Mucosa of gallbladder (tissue), 1 donor: ENCODE measurements around the gene LMX1B. TPM values are rescaled to one million over a fixed set of nuclear protein-coding genes. Genes with fewer than 3 reads are reported as not detected.
A peak's percentile ranks its signal among the peaks of the same experiment; 100 is the strongest.
"Not testable (repeated sequence)": the region's sequence is repeated elsewhere in the genome, so short reads cannot be mapped to it uniquely, and the experiment has no call there.

Experiments used
- DNase-seq: peaks from one replicate; pipeline ENCODE4 v3.0.0-alpha.2; 2020; ENCODE audit warnings: low spot score
- total RNA-seq: library from RNA; stranded (reverse); gene quantifications from one replicate; pipeline ENCODE4 v1.2.1, GENCODE V29; 2021
- donor health status: DM: no; HTN: no; CAD: no.

The LMX1B gene
- total RNA-seq, 1 donor from 2014 or later = 0.17 TPM

DNA sequence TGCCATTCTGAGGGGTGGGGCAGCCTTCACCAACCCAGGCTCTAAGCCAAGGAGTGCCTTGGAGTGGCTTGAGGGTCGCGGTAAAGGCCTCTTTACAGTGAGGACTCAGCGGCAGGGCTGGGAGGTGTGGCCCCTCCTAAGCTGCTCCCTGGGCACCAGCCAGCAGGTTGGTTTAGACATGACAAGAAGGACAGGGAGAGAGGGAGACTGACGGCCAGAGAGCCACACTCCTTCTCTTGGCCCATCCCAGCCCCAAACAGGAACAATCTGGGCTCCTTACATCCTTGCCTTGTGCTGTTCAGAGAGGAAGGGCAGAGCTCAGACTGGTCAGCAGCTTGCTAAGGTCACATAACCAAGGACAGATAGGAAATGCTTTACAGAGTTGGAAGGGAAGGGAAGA, 94.5 kb downstream of the LMX1B start:
- no peak for DNase-seq

DNA sequence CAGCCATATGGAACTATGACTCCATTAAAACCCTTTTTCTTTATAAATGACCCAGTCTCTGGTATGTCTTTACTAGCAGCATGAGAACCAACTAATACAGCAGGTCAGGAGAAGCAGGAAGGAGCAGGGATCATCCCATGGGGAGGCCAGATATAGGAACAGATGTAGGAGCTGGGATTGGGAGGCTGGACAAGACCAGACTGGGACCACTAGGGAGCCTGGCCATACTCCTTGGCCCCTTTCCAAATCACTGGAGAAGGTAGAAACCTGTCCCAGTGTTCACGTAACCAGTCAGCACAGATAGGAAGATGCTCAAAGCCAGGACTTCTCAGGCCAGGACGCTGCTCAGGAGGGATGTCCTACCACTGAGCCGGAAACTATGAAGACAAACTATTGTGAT, 95.5 kb downstream of the LMX1B start:
- DNase-seq = no peak

DNA sequence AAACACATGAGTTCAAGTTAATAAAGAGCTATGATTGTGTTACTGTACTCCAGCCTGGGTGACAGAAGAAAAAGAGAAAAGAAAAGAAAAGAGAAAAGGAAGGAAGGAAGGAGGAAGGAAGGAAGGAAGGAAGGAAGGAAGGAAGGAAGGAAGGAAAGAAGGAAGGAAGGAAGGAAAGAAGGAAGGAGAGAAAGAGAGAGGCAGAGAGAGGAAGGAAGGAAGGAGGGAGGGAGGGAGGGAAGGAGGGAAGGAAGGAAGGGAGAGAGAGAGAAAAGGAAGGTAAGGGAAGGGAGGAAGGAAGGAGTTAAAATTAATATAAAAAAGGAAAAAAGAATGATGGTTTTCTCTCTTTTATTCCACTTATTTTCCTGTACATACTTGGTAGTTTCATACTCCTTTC, 101.7 kb downstream of the LMX1B start:
- no peak for DNase-seq

DNA sequence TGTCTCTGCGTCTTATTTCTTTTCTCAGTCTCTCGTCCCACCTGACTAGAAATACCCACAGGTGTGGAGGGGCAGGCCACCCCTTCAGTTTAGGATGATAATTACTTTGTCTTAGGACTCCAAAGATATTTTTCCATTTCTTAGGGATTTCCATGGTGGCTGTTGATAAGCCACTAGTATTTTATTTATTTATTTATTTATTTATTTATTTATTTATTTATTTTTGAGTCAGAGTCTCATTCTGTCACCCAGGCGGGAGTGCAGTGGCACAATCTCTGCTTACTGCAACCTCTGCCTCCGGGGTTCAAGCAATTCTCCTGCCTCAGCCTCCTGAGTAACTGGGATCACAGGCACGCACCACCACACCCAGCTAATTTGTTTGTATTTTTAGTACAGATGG, 103.7 kb downstream of the LMX1B start:
- DNase-seq = not testable (repeated sequence)

DNA sequence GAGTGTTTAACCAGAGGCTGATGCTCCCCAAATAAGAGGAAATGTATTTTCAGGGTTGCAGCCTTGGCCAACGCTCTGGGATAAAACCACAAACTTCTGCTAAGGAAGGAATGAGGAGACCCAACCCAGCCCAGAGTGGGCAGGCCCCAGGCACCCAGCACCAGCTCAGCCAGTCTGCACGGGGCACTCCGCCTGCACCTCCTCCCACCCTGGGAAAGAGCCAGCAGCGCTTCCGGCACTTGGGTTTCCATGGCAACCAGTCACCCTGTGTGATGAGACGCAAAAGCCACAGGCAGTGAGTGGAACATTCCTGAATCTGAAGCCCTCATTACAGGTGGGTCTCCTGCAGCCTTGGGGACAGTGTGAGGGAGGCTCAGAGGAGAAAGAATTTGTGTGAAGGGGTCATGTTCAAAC, 105.9 kb downstream of the LMX1B start:
- peak; percentile 75 for DNase-seq

DNA sequence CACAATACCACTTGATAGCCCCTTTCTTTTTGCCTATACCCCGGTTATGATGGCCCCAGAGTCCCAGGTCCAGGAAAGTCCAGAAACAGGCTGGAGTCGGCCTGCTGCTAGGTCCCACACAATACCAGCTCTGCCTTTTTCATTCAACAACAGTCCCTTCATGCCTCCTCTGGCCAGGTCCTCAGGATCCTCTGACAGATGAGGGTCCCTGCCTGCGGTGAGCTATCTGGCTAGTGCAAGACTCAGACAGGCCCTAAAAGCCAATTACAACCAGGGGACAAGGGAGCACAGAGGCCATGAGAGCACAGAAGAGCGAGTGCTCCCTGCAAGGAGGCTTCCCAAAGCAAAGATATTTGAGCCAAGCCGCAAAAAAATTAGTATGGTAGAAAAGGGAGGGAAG, 106.3 kb downstream of the LMX1B start:
- no peak for DNase-seq

DNA sequence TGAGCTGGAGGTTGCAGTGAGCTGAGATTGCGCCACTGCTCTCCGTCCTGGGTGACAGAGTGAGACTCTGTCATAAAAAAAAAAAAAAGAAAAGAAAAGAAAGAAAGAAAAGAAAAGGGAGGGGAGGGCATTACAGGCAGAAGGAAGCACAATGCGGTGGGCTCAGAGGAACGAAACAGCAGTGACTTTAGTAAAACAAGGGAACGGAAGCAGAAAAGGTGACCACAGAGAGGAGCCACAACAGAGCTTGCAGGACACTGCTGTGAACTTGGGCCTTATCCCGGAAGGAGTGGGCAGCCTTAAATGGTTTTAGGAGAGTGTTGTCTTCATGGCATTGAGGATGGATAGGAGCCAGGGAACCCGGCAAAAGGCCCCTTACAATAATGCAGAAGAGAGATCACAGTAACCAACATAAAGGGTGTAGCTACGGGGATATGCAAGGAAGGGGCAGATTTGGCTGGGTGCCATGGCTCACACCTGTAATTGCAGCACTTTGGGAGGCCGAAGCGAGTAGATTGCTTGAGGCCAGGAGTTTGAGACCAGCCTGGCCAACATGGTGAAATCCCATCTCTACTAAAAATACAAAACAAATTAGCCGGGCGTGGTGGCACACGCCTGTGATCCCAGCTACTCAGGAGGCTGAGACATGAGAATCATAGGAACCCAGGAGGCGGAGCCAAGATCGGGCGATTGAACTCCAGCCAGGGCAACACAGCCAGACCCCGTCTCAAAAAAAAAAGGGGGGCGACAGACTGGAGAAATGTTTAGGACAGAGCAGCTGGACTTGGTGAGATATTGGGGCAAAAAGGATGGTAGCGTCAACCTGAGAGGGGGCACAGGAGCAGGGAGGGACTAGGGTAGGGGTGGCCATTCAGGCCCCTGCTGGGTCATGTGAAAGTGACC, 107.2 kb downstream of the LMX1B start:
- no peak for DNase-seq

DNA sequence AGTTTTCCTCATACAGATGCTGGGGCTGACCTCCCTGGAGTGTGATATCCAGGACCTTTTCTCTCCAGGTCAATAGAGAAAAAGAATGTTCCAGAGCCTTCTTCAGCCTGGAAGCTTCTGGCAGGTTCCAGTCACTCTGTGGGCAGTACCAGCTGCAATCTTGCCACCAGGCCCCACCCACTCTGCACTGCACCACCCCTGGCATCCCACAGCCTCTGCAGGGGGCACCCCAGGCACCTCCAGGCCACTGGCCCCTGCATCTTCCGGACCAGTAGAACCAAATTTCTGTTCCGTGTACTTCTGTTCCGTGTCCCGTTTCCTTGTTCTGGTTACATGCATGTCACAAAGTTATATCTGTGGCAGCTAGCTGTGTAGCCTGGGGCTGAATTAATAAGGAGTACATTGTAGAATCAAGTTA, 107.8 kb downstream of the LMX1B start:
- DNase-seq = no peak

DNA sequence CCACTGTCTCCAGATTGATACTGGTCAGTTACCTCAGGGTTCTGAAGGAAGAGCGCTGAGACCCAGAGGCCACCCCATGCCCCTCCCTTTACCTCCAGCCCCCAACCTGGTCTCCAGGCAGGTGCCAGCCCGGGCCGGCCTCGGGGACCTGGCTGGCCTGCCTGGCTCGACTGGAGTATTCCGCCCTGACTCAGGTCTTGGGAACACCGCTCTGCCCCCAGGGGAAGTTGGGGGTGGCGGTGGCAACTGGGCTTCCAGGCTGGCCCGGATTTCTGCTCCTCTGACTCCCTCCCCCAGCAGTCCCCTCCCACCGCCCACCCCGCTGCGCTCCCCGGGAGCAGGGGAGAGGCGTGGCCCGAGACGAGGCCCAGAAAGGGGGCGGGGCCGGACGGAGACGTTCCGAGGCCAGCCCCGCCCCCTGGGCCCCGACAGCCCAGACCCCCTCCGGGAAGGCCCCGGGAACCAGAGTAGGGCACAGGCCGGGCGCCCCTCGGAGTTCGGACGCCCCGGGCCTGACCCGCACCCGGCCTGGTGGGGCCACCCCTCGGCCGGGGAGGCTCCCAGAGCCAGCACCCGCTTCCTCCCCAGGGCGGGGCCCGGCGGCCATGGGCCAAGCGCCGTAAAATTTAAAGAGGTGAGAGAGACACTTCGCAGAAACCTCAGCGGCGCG, 108.7 kb downstream of the LMX1B start:
- peak; percentile 71 for DNase-seq

DNA sequence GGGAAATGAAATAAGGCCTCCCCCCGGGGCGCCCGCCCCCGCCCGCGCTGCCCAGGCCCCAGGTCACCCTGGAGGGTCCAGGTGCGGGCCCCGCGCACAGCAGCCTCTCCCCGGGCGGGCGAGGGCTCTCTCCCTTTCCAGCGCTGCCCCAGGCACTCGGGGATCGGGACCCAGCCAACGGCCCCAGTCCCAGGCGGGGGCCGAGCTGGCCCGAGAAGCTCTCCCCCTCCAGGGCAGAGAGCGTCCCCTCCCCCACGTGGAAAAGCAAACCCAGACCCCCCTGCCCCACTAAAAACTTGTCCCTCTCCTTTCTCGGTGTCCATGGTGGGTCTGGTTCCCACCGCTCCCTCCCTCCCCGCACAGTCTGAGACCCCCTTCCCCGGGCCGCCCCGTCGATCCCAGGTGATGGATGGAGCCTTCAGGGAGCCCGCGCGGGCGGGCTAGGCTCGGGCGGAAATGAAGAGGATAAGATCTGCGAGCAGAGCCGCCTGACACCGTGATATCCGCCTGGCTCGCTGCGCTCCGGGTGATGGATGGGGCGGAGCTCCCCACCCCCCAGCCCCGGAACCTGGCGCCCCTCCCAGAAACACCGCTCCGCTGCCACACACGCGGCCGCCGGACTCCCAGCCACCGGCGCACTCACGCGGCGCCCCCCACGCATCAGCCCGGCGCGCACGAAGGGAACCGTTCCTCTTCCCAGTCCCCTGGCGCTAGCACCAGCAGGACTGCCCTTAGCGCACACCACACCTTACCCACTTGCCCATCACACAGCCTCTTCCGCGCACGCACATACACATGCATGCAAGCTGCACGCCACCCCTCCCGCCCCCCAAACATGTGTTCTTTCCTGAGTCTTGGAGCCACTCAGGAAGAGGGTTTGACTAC, 109.4 kb downstream of the LMX1B start:
- DNase-seq = peak; percentile 44

DNA sequence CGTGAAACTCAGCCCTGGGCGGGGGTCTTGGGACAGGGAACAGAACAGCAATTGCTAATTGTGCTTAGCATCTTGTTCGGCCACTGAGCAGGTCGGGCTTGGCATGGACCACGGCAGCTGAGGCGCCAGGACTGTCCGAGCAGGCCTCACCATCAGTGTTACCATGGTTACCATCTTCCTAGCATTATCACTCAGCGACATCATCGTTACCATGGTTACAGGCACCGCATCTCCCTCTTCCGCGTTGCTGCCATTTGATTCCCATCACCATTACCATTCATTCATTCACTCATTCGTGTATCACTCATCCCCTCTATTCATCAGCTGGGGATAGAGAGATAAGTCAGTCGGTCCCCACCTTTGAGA, 110.1 kb downstream of the LMX1B start:
- no peak for DNase-seq

DNA sequence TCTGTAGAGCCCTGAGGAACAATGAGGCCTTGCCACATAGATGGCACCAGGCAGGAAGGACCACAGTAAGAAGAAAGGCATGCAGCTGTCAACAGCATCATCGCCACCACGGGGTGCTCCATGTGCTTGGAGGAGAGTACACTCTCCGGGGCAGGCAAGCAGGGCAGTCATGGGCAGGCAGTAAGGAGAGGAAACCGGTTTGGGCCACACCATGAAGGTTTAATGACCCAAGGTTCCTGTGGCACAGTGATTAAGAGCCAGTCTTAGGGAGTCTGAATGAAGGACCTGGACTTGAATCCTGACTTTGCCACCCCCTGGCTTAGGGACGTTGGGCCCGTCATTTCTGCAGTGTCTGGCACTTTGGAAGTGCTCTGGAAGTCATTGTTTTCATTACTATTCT, 110.5 kb downstream of the LMX1B start:
- DNase-seq = no peak

DNA sequence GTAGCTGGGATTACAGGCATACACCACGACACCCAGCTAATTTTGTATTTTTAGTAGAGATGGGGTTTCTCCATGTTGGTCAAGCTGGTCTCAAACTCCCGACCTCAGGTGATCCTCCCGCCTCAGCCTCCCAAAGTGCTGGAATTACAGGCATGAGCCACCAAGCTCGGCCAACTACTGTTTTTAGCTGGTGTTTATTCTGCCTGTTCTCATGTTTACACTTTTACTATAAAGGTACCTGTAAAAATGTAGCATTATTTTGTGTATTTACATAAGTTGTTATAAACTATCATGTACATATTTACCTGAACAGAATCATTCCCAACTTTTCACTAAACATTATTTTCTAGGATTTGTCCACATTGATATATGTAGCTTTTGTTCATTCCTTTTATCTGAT, 111.8 kb downstream of the LMX1B start:
- not testable (repeated sequence) for DNase-seq

DNA sequence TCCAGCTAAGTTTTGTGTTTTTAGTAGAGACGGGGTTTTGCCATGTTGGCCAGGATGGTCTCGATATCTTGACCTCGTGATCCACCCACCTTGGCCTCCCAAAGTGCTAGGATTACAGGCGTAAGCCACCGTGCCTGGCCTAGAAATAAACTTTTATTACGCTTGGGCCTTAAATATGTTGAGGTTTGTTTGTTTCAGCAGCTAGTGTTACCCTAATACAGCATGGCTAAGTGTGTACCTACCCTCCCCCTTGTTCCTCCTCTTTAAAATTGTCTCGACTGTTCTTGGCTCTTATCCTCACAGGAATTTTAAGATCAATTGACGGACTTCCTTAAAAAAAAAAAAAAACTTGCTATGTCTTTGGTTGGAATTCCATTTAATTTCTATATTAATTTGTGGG, 114.5 kb downstream of the LMX1B start:
- not testable (repeated sequence) for DNase-seq

DNA sequence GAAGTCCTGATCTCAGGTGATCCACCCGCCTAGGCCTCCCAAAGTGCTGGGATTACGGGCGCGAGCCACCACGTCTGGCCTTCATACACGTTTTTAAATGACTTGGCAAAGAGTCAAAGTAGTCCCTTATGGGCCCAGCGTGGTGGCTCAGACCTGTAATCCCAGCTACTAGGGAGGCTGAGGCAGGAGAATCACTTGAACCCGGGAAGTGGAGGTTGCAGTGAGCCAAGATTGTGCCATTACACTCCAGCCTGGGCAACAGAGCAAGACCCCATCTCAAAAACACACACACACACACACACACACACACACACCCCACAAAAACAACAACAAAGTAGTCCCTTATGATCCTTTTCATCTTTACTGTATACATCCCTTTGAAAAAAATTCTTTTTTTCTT, 116.9 kb downstream of the LMX1B start:
- not testable (repeated sequence) for DNase-seq

DNA sequence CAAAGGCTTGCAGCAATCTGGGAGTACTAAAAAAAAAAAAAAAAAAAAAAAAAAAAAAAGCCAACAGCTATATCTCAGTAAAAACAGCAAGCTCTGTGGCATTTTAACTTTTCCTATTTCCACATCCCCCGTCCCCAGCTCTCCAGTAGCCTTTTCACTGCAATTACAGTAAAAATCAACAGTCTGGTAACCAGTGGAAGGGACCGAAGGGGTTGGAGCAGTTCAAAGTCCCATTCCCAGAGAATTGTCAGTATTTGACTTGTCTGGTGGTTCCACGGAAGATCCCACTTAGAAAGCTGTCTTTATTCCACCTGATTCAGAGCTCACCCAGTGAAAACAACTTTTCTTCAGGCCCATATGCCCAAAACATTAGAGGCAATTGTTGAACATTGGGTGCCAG, 119.3 kb downstream of the LMX1B start:
- no peak for DNase-seq

DNA sequence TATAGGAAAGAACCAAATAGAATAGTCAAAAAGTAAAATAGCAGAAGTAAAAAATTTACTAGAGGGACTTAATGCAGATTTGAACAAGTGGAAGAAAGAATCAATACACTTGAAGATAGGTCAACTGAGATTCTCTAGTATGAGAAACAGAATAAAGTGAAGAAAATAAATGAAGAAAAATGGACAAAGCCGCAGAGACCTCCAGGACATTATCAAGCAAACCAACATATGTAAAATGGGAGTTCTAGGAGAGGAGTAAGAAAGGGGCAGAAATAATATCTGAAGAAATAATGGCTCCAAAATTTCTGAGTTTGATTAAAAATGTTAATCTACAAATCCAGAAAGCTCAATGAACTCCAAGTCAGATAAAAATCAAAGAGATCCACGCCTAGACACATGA, 121.1 kb downstream of the LMX1B start:
- DNase-seq = no peak

DNA sequence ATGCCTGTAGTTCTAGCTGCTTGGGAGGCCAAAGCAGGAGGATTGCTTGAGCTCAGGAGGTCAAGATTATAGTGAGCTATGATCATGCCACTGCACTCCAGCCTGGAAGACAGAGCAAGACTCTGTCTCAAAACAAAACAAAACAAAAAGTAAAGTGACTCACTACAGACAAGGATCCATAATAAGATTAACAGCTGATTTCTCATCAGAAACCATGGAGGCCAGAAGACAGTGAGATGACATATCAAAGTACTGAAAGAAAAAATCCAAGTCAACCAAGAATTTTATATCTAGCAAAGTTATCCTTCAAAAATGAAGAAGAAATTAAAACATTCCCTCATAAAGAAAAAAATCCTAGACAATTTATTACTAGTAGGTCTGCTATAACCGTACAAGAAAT, 121.8 kb downstream of the LMX1B start:
- DNase-seq = no peak

DNA sequence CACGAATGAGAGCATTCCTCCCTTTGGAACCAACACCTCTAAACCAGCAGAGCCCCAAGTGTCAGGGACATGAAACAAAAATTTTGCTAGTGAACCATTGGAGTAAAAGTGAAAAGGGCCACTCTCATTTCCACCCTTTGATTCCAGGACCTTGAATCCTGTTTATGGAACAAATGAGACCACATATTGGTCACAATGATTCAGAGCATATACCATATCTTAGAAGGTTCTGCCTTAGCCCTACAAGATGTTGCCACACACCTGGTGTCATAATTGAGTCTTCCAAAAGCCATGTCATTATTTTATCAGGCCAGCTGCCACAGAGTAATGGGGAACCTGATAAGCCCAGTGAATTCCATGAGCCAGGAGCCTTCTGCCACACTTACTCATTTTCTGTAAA, 124.8 kb downstream of the LMX1B start:
- DNase-seq = no peak

DNA sequence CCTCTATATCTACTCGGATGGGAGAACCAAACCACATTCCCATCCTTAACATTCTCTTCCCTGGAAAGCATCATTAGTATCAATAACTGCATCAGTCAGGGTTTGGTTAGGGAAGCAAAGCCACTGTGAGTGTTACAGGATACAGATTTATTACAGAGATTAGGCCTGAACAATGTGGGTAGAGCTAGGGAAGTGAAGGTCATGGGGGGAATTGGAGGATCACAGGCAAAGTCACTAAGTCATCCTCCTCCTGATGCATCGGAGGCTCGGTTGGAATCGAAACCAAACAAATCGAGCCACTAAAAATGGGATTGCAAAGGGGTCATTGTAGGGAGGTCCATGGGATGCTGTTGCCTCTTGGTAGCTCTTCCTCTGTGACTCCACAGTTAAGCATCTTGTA, 129.3 kb downstream of the LMX1B start:
- no peak for DNase-seq

DNA sequence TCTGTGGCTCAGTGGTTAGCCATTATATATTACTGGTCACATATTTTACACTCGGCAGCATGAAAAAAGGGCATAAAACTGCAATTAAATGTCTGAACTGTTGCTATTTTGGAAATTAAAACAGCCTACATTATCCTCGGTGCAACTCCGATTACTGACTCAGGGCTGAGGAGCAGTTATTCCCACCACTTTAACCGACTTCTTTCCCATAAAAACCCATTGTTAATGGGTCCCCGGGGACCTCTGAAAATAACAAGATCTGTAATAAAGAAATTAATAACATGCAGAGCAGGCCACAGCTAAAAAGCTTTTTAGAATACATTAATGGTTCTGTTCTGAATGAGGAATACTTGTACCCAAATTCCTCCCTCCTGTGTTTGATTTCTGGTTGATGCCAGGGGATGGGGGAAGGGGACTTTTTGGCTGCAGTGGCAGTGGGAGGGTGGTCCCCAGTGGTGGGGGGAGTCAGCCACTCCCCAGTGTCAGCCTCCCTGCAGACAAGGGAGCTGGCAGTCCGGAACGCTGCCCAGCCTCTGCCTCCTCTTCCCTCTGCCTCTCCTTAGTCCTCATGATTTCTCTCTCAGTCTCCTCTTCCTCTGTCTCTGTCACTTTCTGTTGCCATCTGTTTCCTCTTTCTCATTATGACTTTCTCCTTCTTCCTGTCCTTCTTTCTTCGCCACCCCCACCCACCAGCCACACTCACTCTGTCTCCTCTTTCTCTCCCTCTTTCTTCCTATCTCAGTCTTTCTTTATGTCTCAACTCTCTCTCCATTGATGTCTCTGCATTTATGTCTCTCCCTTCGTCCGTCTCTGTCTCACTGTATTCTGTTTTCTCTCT, 132.1 kb downstream of the LMX1B start:
- DNase-seq = no peak
